K562 (cell line): ENCODE data around the gene CBL. TPM values are rescaled to one million over a fixed set of nuclear protein-coding genes. Genes with fewer than 3 reads are reported as not detected.

ENCODE experiments used
- ATAC-seq: fragments of 200-7000 bp; cut with Tn5 transposase; 3 replicates; pipeline ENCODE4 v1.9.1; 2020; ENCODE audit warnings: moderate library complexity
- BruUV-seq: library from RNA; stranded (reverse); fragments of 400-500 nt; replicated peaks from 2 replicates; lab custom pipeline; 2021; lab: Mats Ljungman, UMichigan
- CTCF ChIA-PET: fragments of 300-600 bp; formaldehyde crosslinking; extraction: SDS; loops from one replicate; lab custom pipeline; 2021; ENCODE audit warnings: low intra/inter-chr PET ratio; lab: Yijun Ruan, JAX
- POLR2A ChIA-PET: fragments of 300-600, 350-650 bp; sonication (Branson Sonifier 250); formaldehyde crosslinking; extraction: SDS; loops from one replicate; lab custom pipeline; 2021; ENCODE audit warnings: antibody characterized with exemption, inconsistent platforms; lab: Yijun Ruan, JAX
- DNase-seq, 4 experiments: peaks; one replicate each; pipeline versions ENCODE4 v3.0.0 to v3.0.0-alpha.2; 2011 to 2018; ENCODE audit warnings: low spot score in 3 of 4, mixed read lengths in 3 of 4; ENCODE audit errors: extremely low read depth in 1 of 4
- FAIRE-seq: peaks from 2 replicates; lab custom pipeline; 2011; peaks lifted over from hg19 to GRCh38; lab: Jason Lieb, UNC
- H2AFZ ChIP-seq: 2 replicates; pipeline ENCODE4 v1.6.0; 2011; ENCODE audit warnings: low read depth, low read length, control low read depth, inconsistent platforms
- H3K27ac ChIP-seq: fragments of 200-600 bp; 3 replicates; pipeline ENCODE4 v1.8.0; 2011; ENCODE audit warnings: low read depth, mild to moderate bottlenecking, control low read depth, inconsistent platforms, low read length, moderate library complexity, mixed read lengths; ENCODE audit errors: extremely low read depth
- H3K27me3 ChIP-seq, 2 experiments: fragments of 300-600 bp in 1 of 2; 2 replicates in 1 of 2; 3 replicates in 1 of 2; pipeline versions ENCODE4 v1.6.0 to v1.8.0; 2011; ENCODE audit warnings: inconsistent platforms in 2 of 2, low read length in 2 of 2, mild to moderate bottlenecking in 1 of 2, mixed read lengths in 1 of 2, moderate library complexity in 1 of 2; ENCODE audit not compliant: control insufficient read depth in 2 of 2, insufficient read depth in 2 of 2
- H3K36me3 ChIP-seq: fragments of 300-600 bp; 3 replicates; pipeline ENCODE4 v1.8.0; 2011; ENCODE audit warnings: mild to moderate bottlenecking, low read length, inconsistent platforms; ENCODE audit not compliant: control insufficient read depth, insufficient read depth
- H3K4me1 ChIP-seq, 2 experiments: fragments of 200-600 bp in 1 of 2; replicated peaks in 1 of 2; 2 replicates in 1 of 2; 3 replicates in 1 of 2; pipeline versions ENCODE4 v1.5.1 to v1.8.0; 2011; ENCODE audit warnings: inconsistent platforms in 2 of 2, low read length in 2 of 2, mild to moderate bottlenecking in 1 of 2, mixed read lengths in 1 of 2, moderate library complexity in 1 of 2; ENCODE audit not compliant: control insufficient read depth in 2 of 2, insufficient read depth in 2 of 2
- H3K4me2 ChIP-seq: 2 replicates; pipeline ENCODE4 v1.6.1; 2011; ENCODE audit warnings: low read length, control low read depth, inconsistent platforms, mixed read lengths; ENCODE audit not compliant: insufficient read depth
- H3K4me3 ChIP-seq: fragments of 200-600 bp; sonication (generic), shearing (Covaris generic); 2 replicates; pipeline ENCODE4 v1.5.1; 2016; ENCODE audit warnings: control low read depth, inconsistent platforms
- H3K79me2 ChIP-seq: fragments of 200-600 bp; 3 replicates; pipeline ENCODE4 v1.8.0; 2011; ENCODE audit warnings: low read length, inconsistent platforms; ENCODE audit not compliant: control insufficient read depth, insufficient read depth
- H3K9ac ChIP-seq, 2 experiments: 2 replicates each; pipeline versions ENCODE4 v1.6.0 to v1.6.1; 2011; ENCODE audit warnings: low read depth in 2 of 2, low read length in 2 of 2, control low read depth in 1 of 2, inconsistent platforms in 1 of 2, mild to moderate bottlenecking in 1 of 2, mixed read lengths in 1 of 2; ENCODE audit not compliant: insufficient read depth in 1 of 2
- H3K9me1 ChIP-seq: one replicate; pipeline ENCODE4 v1.6.0; 2011; ENCODE audit warnings: inconsistent platforms, mild to moderate bottlenecking, low read length, moderate library complexity; ENCODE audit not compliant: control insufficient read depth, insufficient read depth
- H3K9me3 ChIP-seq: replicated peaks from 2 replicates; pipeline ENCODE4 v1.5.1; 2011; ENCODE audit warnings: low read depth, low read length, inconsistent platforms; ENCODE audit not compliant: control insufficient read depth, insufficient read depth
- H4K20me1 ChIP-seq: replicated peaks from 2 replicates; pipeline ENCODE4 v1.6.1; 2011; ENCODE audit warnings: low read length, inconsistent platforms, mixed read lengths; ENCODE audit not compliant: control insufficient read depth, insufficient read depth
- REST ChIP-seq, 2 experiments: fragments of 450-650 bp; formaldehyde crosslinking in 1 of 2; IDR thresholded peaks; 2 replicates each; pipeline versions ENCODE4 v1.4.0 to v1.6.1; 2014 to 2020; ENCODE audit warnings: mild to moderate bottlenecking in 2 of 2, borderline replicate concordance in 1 of 2, low read depth in 1 of 2
- RFX7 ChIP-seq: fragments of 250-450 bp; sonication (Bioruptor Pico); IDR thresholded peaks from 2 replicates; pipeline ENCODE4 v1.5.1; 2021; ENCODE audit warnings: mild to moderate bottlenecking
- XRCC3 ChIP-seq: fragments of 450-650 bp; IDR thresholded peaks from 2 replicates; pipeline ENCODE4 v1.6.1; 2017; ENCODE audit warnings: mild to moderate bottlenecking, moderate library complexity
- ZKSCAN1 ChIP-seq: fragments of 150-350 bp; IDR thresholded peaks from 2 replicates; pipeline ENCODE4 v1.6.1; 2016; ENCODE audit warnings: low read depth, low read length
- ZNF124 ChIP-seq: sonication (generic); formaldehyde crosslinking; IDR thresholded peaks from 2 replicates; pipeline ENCODE4 v1.8.1; 2022; ENCODE audit warnings: missing genetic modification reagents
- WGBS: fragments of 100-300 bp; shearing (Covaris generic); methylation state at CpG from one replicate; pipeline ENCODE4 v1.1.6; 2016; ENCODE audit warnings: low coverage, mixed read lengths; ENCODE audit not compliant: insufficient coverage; ENCODE audit errors: missing lambda C conversion rate; 5-methylcytosine and 5-hydroxymethylcytosine counted together
- in situ Hi-C: fragments of 300-500 bp; cut with MboI; formaldehyde crosslinking; loops from 4 replicates; pipeline ENCODE4 v1.15.0; 2018; ENCODE audit warnings: inconsistent platforms, mixed read lengths
- intact Hi-C: fragments of 100-400 bp; cut with micrococcal nuclease; formaldehyde crosslinking; loops from 2 replicates; pipeline ENCODE4 v1.14.2; 2022
- polyA plus RNA-seq, 8 experiments: library from polyadenylated mRNA; depleted of rRNA in 4 of 8; stranded (reverse) in 5 of 8; unstranded in 3 of 8; fragments of >200 nt; fragmentation: Nextera tagmentation in 2 of 8; fragmentation: Illumina TruSeq in 1 of 8; extraction: Ambion mirVana in 2 of 8; extraction: Trizol in 1 of 8; gene quantifications; 2 replicates each; pipeline versions ENCODE4 v1.2.1 to v1.2.3, GENCODE V29; 2011 to 2014; ENCODE audit warnings: inconsistent platforms in 1 of 8, missing spikeins in 1 of 8
- total RNA-seq, 7 experiments: library from RNA; depleted of rRNA in 6 of 7; stranded (reverse); fragments of >200 nt in 6 of 7; fragmentation: Illumina TruSeq in 2 of 7; extraction: Trizol in 2 of 7; gene quantifications; 2 replicates each; pipeline versions ENCODE4 v1.2.1 to v1.2.3, GENCODE V29; 2011 to 2021; ENCODE audit warnings: low replicate concordance in 1 of 7
- TF ChIP-seq, protein P1 (sequence below): fragments of 450-650 bp; formaldehyde crosslinking; IDR thresholded peaks from 2 replicates; pipeline ENCODE4 v1.4.0; 2020; ENCODE audit warnings: mild to moderate bottlenecking, moderate library complexity

Gene CBL
- total and polyA plus RNA-seq, 9 of the 15 experiments (the other 6 are each of a cell fraction or from before 2014, with no cell fraction given), result 3.2 to 24.9 (median 9.9) TPM

- peaks cover 15% of the 10 kb centered on the region for H3K79me2 ChIP-seq
- no peaks in the 10 kb centered on the region for H4K20me1 ChIP-seq
- H3K27ac ChIP-seq, result no peak overlapping the region
- peaks cover 5% of the 10 kb centered on the region; the same call in 1 of the 3 replicates for H3K36me3 ChIP-seq
- DNase-seq, result no peak
- no peak overlapping the region for H3K4me2 ChIP-seq
- H3K4me3 ChIP-seq, result no peak overlapping the region
- WGBS, result 50% methylated on average over 5 of the region's 5 CpGs
- BruUV-seq, result no TSS peak
- intact Hi-C loops, result no loop called here
- peaks cover 0 to 18% of the 10 kb centered on the region in 2 experiments; a peak in 3 of 5 replicates for H3K4me1 ChIP-seq
- FAIRE-seq, result no peak
- no peaks in the 10 kb centered on the region for H3K27me3 ChIP-seq
- POLR2A ChIA-PET, result interaction anchor here (0.8 to 1.6 kb wide), 5 partner anchors 9 to 654 kb away, joined by 3 to 4 read pairs (median 4); no protein-coding TSS in a partner anchor
- ATAC-seq, result no peak
- no peaks in the 10 kb centered on the region for H3K9me1 ChIP-seq
- no peak overlapping the region for H3K9ac ChIP-seq
- TF ChIP-seq ZKSCAN1 (peak; percentile 60), RFX7 (CRISPR knock-in tag) (no peak)
- in situ Hi-C loops, result no loop called here
- H3K9me3 ChIP-seq, result no peaks in the 10 kb centered on the region
- no peak overlapping the region for H2AFZ ChIP-seq
- CTCF ChIA-PET, result no interaction called here
Observed at GRCh38 chr11:119267645-119268044, 61.5 kb downstream of the CBL start.

DNA sequence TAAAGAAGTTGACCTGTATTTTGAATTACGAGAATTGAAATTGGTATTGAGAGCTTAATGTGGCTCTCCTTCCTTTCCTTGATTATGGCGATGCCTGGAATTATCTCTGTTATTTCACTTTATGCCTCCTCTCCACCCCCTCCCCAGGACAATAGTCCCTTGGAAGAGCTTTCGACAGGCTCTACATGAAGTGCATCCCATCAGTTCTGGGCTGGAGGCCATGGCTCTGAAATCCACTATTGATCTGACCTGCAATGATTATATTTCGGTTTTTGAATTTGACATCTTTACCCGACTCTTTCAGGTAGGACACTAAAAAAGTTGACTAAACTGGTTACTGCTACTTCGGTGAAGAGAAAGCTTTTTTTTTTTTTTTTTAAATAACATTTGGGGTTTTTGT lies 67.6 kb downstream of the CBL start:
- intact Hi-C loops (no loop called here), in situ Hi-C loops (no loop called here)
- no peak overlapping the region for H3K9ac ChIP-seq
- no peaks in the 10 kb centered on the region; a peak in 1 of 5 replicates for H3K4me1 ChIP-seq
- no peak overlapping the region for H3K4me2 ChIP-seq
- ChIA-PET POLR2A (no interaction called here), CTCF (no interaction called here)
- peaks cover 52% of the 10 kb centered on the region; the same call in 2 of the 3 replicates for H3K36me3 ChIP-seq
- H3K9me1 ChIP-seq, result no peaks in the 10 kb centered on the region
- no peak for FAIRE-seq
- H4K20me1 ChIP-seq, result no peaks in the 10 kb centered on the region
- 85% methylated on average over 6 of the region's 6 CpGs for WGBS
- H3K79me2 ChIP-seq, result no peaks in the 10 kb centered on the region
- no TSS peak for BruUV-seq
- H2AFZ ChIP-seq, result no peak overlapping the region
- DNase-seq, result no peak
- no peak overlapping the region for H3K27ac ChIP-seq
- H3K4me3 ChIP-seq, result no peak overlapping the region
- H3K27me3 ChIP-seq, result no peaks in the 10 kb centered on the region
- ATAC-seq, result no peak
- H3K9me3 ChIP-seq, result no peaks in the 10 kb centered on the region
- TF ChIP-seq, protein P1, sequence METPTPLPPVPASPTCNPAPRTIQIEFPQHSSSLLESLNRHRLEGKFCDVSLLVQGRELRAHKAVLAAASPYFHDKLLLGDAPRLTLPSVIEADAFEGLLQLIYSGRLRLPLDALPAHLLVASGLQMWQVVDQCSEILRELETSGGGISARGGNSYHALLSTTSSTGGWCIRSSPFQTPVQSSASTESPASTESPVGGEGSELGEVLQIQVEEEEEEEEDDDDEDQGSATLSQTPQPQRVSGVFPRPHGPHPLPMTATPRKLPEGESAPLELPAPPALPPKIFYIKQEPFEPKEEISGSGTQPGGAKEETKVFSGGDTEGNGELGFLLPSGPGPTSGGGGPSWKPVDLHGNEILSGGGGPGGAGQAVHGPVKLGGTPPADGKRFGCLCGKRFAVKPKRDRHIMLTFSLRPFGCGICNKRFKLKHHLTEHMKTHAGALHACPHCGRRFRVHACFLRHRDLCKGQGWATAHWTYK (CRISPR knock-in tag), result no peak
- TF ChIP-seq XRCC3, result no peak
- no peak for TF ChIP-seq ZNF124
- TF ChIP-seq REST (IDR thresholded peaks at IDR 0.05; ENCODE audit: borderline replicate concordance), result no peak
- TF ChIP-seq REST (CRISPR knock-in tag; IDR thresholded peaks at IDR 0.05; ENCODE audit: low read depth), result no peak
